BLaER1 treated with 17β-estradiol and CSF1 and Interleukin-3, amounts not matched to agents 10 nM and 100 nM (cell line): ENCODE measurements around the gene DCLK1.

ENCODE experiments used
- H3K27ac ChIP-seq, 11 experiments: shearing (Covaris generic); formaldehyde crosslinking; 2 replicates each; pipeline ENCODE4 v1.8.1; 2022
- H3K27me3 ChIP-seq, 11 experiments: shearing (Covaris generic); formaldehyde crosslinking; 2 replicates each; pipeline ENCODE4 v1.8.1; 2022
- H3K36me3 ChIP-seq, 11 experiments: shearing (Covaris generic); formaldehyde crosslinking; 2 replicates each; pipeline ENCODE4 v1.8.1; 2022
- H3K4me1 ChIP-seq, 10 experiments: shearing (Covaris generic); formaldehyde crosslinking; 2 replicates each; pipeline ENCODE4 v1.8.1; 2022
- H3K4me2 ChIP-seq, 11 experiments: shearing (Covaris generic); formaldehyde crosslinking; 2 replicates each; pipeline ENCODE4 v1.8.1; 2022
- H3K4me3 ChIP-seq, 10 experiments: shearing (Covaris generic); formaldehyde crosslinking; 2 replicates each; pipeline ENCODE4 v1.8.1; 2022
- H3K9ac ChIP-seq, 11 experiments: shearing (Covaris generic); formaldehyde crosslinking; 2 replicates each; pipeline ENCODE4 v1.8.1; 2022
- H3K9me3 ChIP-seq, 11 experiments: shearing (Covaris generic); formaldehyde crosslinking; replicated peaks in 1 of 11; 2 replicates each; pipeline ENCODE4 v1.8.1; 2022
- H4K20me1 ChIP-seq, 11 experiments: shearing (Covaris generic); formaldehyde crosslinking; 2 replicates each; pipeline ENCODE4 v1.8.1; 2022
- Cebpa-rat ChIP-seq, 11 experiments: shearing (Covaris generic); IDR thresholded peaks; 2 replicates each; pipeline ENCODE4 v1.8.1; 2022

Gene DCLK1

GRCh38 chr13:35765941-35766340 lies 365.2 kb downstream of the DCLK1 start:
- Histone ChIP-seq H3K9me3 (peaks cover 0 to 22% (median 18%) of the 10 kb centered on the region in 11 experiments; a peak in 15 of 22 replicates), H3K4me3 (no peak overlapping the region), H3K4me2 (no peak overlapping the region), H3K9ac (no peak overlapping the region), H3K4me1 (no peaks in the 10 kb centered on the region), H4K20me1 (no peaks in the 10 kb centered on the region), H3K27ac (no peak overlapping the region), H3K27me3 (no peaks in the 10 kb centered on the region), H3K36me3 (no peaks in the 10 kb centered on the region)
- no peak for TF ChIP-seq Cebpa-rat (IDR thresholded peaks at IDR 0.05)

- TF ChIP-seq Cebpa-rat (IDR thresholded peaks at IDR 0.05): no peak
- Histone ChIP-seq H3K27ac (no peak overlapping the region), H3K4me3 (no peak overlapping the region), H4K20me1 (no peaks in the 10 kb centered on the region), H3K4me1 (no peaks in the 10 kb centered on the region), H3K9me3 (peaks cover 0 to 26% (median 19%) of the 10 kb centered on the region in 11 experiments; a peak in 15 of 22 replicates), H3K4me2 (no peak overlapping the region), H3K36me3 (no peaks in the 10 kb centered on the region), H3K9ac (no peak overlapping the region), H3K27me3 (no peaks in the 10 kb centered on the region)
These were observed 365.8 kb downstream of the DCLK1 start for GRCh38 chr13:35765366-35765765.

DNA sequence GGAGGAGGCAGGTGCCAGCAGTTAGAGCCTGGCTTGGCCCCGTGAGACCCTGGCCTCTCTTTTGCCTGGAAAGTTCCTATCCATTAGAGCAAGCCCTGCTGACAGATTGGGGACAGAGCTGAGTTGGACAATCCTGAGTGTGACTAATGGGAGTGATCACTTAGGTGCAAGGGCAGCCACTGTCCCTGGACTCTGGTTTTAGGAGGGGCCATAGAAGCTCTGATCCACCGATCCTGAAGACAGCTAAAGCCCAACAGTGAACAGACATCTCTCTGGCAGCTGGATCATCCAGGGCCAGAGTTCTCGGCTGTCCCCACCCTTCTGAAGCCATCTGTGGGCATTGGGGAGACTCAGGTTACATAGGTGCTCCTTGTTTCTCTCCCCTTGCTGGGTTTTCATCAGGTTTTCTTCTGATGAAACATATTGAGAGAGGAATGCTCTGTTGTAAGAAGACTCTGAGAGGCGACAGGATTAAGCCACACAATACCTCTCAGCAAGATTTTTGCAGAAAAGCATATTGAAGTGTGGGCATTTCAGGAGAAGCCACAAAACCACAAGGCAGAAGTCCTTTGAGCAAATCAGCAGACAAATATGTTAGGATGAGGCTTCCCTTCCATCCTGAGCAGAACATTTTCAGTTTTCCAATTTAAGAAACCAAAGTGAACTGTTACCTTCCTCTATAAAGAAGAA lies 366.7 kb downstream of the DCLK1 start:
- Histone ChIP-seq H3K9ac (no peak overlapping the region), H3K9me3 (peaks cover 2 to 26% (median 19%) of the 10 kb centered on the region in 11 experiments; a peak in 17 of 22 replicates), H3K27ac (no peak overlapping the region), H3K27me3 (no peaks in the 10 kb centered on the region), H3K36me3 (no peaks in the 10 kb centered on the region), H3K4me1 (no peaks in the 10 kb centered on the region), H3K4me2 (no peak overlapping the region), H3K4me3 (no peak overlapping the region), H4K20me1 (no peaks in the 10 kb centered on the region)
- no peak for TF ChIP-seq Cebpa-rat (IDR thresholded peaks at IDR 0.05)

DNA sequence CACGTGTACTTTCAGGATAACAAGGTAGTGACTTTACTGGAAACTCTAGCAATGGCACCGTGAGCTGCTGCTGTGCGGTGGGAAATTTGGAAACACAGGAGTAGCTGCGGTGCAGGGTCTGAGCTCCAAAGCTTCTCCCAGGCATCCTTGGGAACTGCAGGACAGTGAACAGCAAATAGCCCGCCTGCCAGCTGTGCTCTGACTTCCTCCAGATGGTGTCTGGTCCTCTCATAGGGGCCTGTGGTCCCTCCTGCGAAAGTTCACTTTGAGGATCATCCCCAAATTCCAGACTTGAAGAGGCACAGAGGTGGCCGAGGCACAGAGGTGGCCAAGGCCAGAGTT lies 367.4 kb downstream of the DCLK1 start:
- Histone ChIP-seq H3K9me3 (peaks cover 6 to 26% (median 19%) of the 10 kb centered on the region in 11 experiments; a peak in 17 of 22 replicates), H3K4me1 (no peaks in the 10 kb centered on the region), H3K36me3 (no peaks in the 10 kb centered on the region), H3K4me3 (no peak overlapping the region), H3K9ac (no peak overlapping the region), H3K27ac (no peak overlapping the region), H3K4me2 (no peak overlapping the region), H3K27me3 (no peaks in the 10 kb centered on the region), H4K20me1 (no peaks in the 10 kb centered on the region)
- no peak for TF ChIP-seq Cebpa-rat (IDR thresholded peaks at IDR 0.05)

- Histone ChIP-seq H3K4me3 (no peak overlapping the region), H3K4me1 (no peaks in the 10 kb centered on the region), H3K27ac (no peak overlapping the region), H3K9ac (no peak overlapping the region), H3K4me2 (no peak overlapping the region), H4K20me1 (no peaks in the 10 kb centered on the region), H3K9me3 (peaks cover 6 to 26% (median 19%) of the 10 kb centered on the region in 11 experiments; a peak in 17 of 22 replicates), H3K27me3 (no peaks in the 10 kb centered on the region), H3K36me3 (no peaks in the 10 kb centered on the region)
- TF ChIP-seq Cebpa-rat (IDR thresholded peaks at IDR 0.05): no peak
These were observed 368.0 kb downstream of the DCLK1 start for GRCh38 chr13:35763060-35763781.

DNA sequence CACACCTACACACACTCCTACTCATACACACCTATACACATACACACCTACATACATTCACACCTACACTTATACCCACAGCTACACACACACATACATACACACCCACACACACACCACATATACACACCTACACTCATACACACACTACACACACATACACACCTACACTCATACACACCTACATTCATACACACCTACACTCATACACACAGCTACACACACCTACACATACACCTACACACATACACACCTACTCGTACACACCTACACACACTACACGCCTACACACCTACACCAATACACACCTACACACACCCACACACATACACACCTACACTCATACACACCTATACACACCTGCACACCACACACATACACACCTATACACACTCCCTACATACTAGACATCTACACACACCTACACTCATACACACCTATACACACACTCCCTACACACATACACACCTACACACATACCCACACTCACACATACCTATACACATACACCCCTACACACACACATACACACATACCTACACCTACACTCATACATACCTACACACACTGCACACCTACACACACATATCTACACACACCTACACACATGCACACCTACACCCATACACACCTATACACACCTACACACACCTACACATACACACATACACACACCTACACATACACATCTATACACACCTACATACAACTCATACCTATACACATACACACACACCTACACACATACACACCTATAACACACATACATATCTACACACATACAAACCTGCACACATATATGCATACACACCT lies 369.5 kb downstream of the DCLK1 start:
- no peak overlapping the region for H3K4me2 ChIP-seq
- no peak for TF ChIP-seq Cebpa-rat (IDR thresholded peaks at IDR 0.05)
- no peaks in the 10 kb centered on the region for H4K20me1 ChIP-seq
- H3K27me3 ChIP-seq: no peaks in the 10 kb centered on the region
- H3K36me3 ChIP-seq: no peaks in the 10 kb centered on the region
- H3K9ac ChIP-seq: no peak overlapping the region
- no peaks in the 10 kb centered on the region for H3K4me1 ChIP-seq
- H3K9me3 ChIP-seq: peaks cover 6 to 26% (median 19%) of the 10 kb centered on the region in 11 experiments; a peak in 17 of 22 replicates
- no peak overlapping the region for H3K4me3 ChIP-seq
- no peak overlapping the region for H3K27ac ChIP-seq

DNA sequence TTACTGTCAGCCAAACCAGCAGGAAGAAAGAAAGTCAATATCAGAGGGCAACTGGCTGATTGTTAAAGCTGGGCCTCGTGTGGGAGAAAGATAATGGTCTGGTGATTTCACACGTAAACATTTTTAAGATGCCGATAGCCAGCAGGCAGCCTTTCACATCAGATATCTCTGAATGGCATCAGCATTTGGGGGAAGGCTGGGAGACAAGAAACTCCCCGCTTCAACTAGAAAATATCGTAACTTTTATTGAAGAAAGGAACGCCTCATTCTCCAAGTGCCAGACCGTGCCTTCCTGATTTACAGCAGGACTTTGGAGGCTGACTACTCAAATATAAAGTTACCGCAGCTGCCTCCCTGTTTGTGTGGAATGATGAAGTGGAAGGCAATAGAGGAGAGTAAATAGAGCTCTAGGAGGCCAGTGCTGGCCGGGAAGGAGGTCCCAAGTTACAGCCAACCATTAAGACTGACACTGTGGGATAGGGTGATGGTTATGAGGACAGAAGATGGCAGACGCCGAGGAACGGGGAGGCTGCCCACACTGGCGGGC lies 370.4 kb downstream of the DCLK1 start:
- no peak for TF ChIP-seq Cebpa-rat (IDR thresholded peaks at IDR 0.05)
- no peaks in the 10 kb centered on the region for H3K36me3 ChIP-seq
- H3K27ac ChIP-seq: no peak overlapping the region
- no peaks in the 10 kb centered on the region for H3K27me3 ChIP-seq
- H3K9ac ChIP-seq: no peak overlapping the region
- no peaks in the 10 kb centered on the region for H4K20me1 ChIP-seq
- H3K4me2 ChIP-seq: no peak overlapping the region
- H3K4me1 ChIP-seq: no peaks in the 10 kb centered on the region
- no peak overlapping the region for H3K4me3 ChIP-seq
- peaks cover 6 to 26% (median 19%) of the 10 kb centered on the region in 11 experiments; a peak in 17 of 22 replicates for H3K9me3 ChIP-seq

DNA sequence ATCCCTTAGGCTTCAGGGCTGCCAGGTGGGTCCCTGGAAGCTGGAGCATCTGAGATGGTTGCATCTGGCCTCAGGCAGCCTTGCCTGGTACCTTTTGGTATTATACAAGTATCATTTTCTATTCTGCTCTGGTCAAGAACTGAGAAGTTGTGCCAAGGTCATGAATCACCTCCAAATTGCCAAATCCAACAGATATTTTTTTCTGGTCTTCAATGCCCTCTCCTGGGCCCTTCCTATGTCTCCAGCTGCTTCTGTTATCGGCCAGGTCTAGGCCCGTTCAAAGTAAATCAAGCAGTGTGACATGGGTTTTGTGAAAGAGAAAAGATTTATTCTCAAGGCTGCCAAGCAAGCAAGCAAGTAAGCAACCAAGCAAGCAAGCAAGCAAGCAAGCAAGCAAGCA lies 383.6 kb downstream of the DCLK1 start:
- Histone ChIP-seq H3K4me3 (no peak overlapping the region), H3K27ac (no peak overlapping the region), H3K36me3 (no peaks in the 10 kb centered on the region), H3K9ac (no peak overlapping the region), H3K4me1 (no peaks in the 10 kb centered on the region), H3K4me2 (no peak overlapping the region), H3K9me3 (peaks cover 0 to 9% (median 0%) of the 10 kb centered on the region in 11 experiments; a peak in 8 of 22 replicates), H4K20me1 (no peaks in the 10 kb centered on the region), H3K27me3 (no peaks in the 10 kb centered on the region)
- no peak for TF ChIP-seq Cebpa-rat (IDR thresholded peaks at IDR 0.05)

DNA sequence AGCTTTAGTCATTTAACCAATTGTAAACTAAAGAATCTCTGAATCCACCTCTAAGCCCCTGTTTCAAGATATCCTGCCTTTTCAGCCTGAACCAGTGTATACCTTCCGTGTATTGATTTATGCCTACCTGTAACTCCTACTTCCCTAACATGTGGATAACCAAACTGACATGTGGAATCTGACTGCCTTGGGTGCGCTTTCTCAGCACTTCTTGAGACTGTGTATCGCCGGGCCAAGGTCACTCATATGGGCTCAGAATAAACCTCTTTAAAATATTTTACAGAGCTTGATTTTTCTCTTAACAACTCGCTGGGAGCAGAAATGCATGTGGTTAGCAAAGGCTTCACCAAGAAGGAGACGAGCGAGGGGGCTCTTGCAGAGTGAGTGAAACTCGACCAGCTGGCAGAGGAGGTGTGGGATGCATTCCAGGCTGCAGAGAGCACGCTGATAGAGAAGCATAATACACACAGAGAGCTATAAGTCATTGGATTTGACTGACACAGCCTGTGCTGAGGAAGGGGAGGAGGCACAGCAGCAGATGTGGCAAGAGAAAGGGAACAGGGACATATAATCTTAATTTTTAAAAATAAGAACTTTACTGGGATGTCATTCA lies 386.5 kb downstream of the DCLK1 start:
- H3K36me3 ChIP-seq: no peaks in the 10 kb centered on the region
- H3K27ac ChIP-seq: no peak overlapping the region
- no peak overlapping the region for H3K9ac ChIP-seq
- H4K20me1 ChIP-seq: no peaks in the 10 kb centered on the region
- H3K9me3 ChIP-seq: peaks cover 12 to 21% (median 17%) of the 10 kb centered on the region in 11 experiments
- no peak overlapping the region for H3K4me2 ChIP-seq
- no peaks in the 10 kb centered on the region for H3K4me1 ChIP-seq
- H3K27me3 ChIP-seq: no peaks in the 10 kb centered on the region
- TF ChIP-seq Cebpa-rat (IDR thresholded peaks at IDR 0.05): no peak
- H3K4me3 ChIP-seq: no peak overlapping the region
